Keratinocyte (primary cell): Measurements from ENCODE around the gene SSB. TPM values are rescaled to one million over a fixed set of nuclear protein-coding genes. Genes with fewer than 3 reads are reported as not detected.

Experiments
- DNase-seq: peaks from one replicate; pipeline ENCODE4 v3.0.0-alpha.2; 2011; ENCODE audit warnings: low read depth, missing footprints, low spot score
- FAIRE-seq: peaks from 2 replicates; lab custom pipeline; 2011; peaks lifted over from hg19 to GRCh38; lab: Jason Lieb, UNC
- H2AFZ ChIP-seq: 2 replicates; pipeline ENCODE4 v1.6.0; 2012; ENCODE audit warnings: low read length, control low read depth, inconsistent platforms; ENCODE audit not compliant: control insufficient read depth
- H3K27ac ChIP-seq: 2 replicates; pipeline ENCODE4 v1.5.1; 2011; ENCODE audit warnings: low read length; ENCODE audit not compliant: control insufficient read depth, insufficient read depth
- H3K27me3 ChIP-seq: 3 replicates; pipeline ENCODE4 v1.6.0; 2011; ENCODE audit warnings: low read length; ENCODE audit not compliant: control insufficient read depth, insufficient read depth; ENCODE audit errors: extremely low read depth
- H3K36me3 ChIP-seq, 2 experiments: 2 replicates in 1 of 2; 3 replicates in 1 of 2; pipeline ENCODE4 v1.5.1; 2011; ENCODE audit warnings: low read length in 2 of 2, mild to moderate bottlenecking in 1 of 2; ENCODE audit not compliant: control insufficient read depth in 2 of 2, insufficient read depth in 2 of 2; ENCODE audit errors: extremely low read depth in 1 of 2
- H3K4me1 ChIP-seq: 3 replicates; pipeline ENCODE4 v1.5.1; 2011; ENCODE audit warnings: low read length; ENCODE audit not compliant: control insufficient read depth, insufficient read depth; ENCODE audit errors: extremely low read depth
- H3K4me2 ChIP-seq: 3 replicates; pipeline ENCODE4 v1.6.0; 2011; ENCODE audit warnings: low read depth, low read length; ENCODE audit not compliant: control insufficient read depth, insufficient read depth; ENCODE audit errors: extremely low read depth
- H3K4me3 ChIP-seq, 3 experiments: fragments of 200-600 bp in 1 of 3; sonication (generic) in 1 of 3; 2 replicates in 2 of 3; 3 replicates in 1 of 3; pipeline ENCODE4 v1.5.1; 2011 to 2016; ENCODE audit warnings: low read length in 3 of 3, mild to moderate bottlenecking in 3 of 3, control low read depth in 2 of 3, inconsistent platforms in 1 of 3, low read depth in 1 of 3, mixed read lengths in 1 of 3, mixed run types in 1 of 3, moderate library complexity in 1 of 3; ENCODE audit not compliant: control insufficient read depth in 2 of 3, insufficient read depth in 2 of 3; ENCODE audit errors: extremely low read depth in 1 of 3
- H3K79me2 ChIP-seq: 2 replicates; pipeline ENCODE4 v1.6.0; 2012; ENCODE audit warnings: low read length; ENCODE audit not compliant: control insufficient read depth, insufficient read depth
- H3K9ac ChIP-seq: 3 replicates; pipeline ENCODE4 v1.6.0; 2011; ENCODE audit warnings: low read length; ENCODE audit not compliant: control insufficient read depth, insufficient read depth; ENCODE audit errors: extremely low read depth
- H3K9me1 ChIP-seq: 3 replicates; pipeline ENCODE4 v1.6.0; 2011; ENCODE audit warnings: low read length; ENCODE audit not compliant: control insufficient read depth, insufficient read depth; ENCODE audit errors: extremely low read depth
- H3K9me3 ChIP-seq: 2 replicates; pipeline ENCODE4 v1.5.1; 2012; ENCODE audit warnings: low read depth, low read length; ENCODE audit not compliant: control insufficient read depth
- H4K20me1 ChIP-seq: 3 replicates; pipeline ENCODE4 v1.6.0; 2011; ENCODE audit warnings: low read length; ENCODE audit not compliant: control insufficient read depth, insufficient read depth; ENCODE audit errors: extremely low read depth
- CTCF ChIP-seq, 3 experiments: IDR thresholded peaks in 1 of 3; conservative IDR thresholded peaks in 1 of 3; optimal IDR thresholded peaks in 1 of 3; 2 replicates in 2 of 3; 3 replicates in 1 of 3; pipeline versions ENCODE3 to v1.5.1; 2011; ENCODE audit warnings: low read length in 3 of 3, mild to moderate bottlenecking in 3 of 3, moderate library complexity in 2 of 3, control low read depth in 1 of 3, inconsistent platforms in 1 of 3; ENCODE audit not compliant: insufficient read depth in 2 of 3; ENCODE audit errors: extremely low read depth in 1 of 3
- EZH2 ChIP-seq: IDR thresholded peaks from one replicate; pipeline ENCODE4 v1.6.1; 2012; ENCODE audit warnings: inconsistent platforms, mild to moderate bottlenecking, low read length, moderate library complexity
- dilution Hi-C: fragments of 300-500 bp; cut with MboI; formaldehyde crosslinking; loops from one replicate; pipeline ENCODE4 v1.7.0; 2020; ENCODE audit warnings: low sequenced_read_pairs; ENCODE audit not compliant: extremely low pct_ligation_motif_present
- polyA plus RNA-seq, 5 experiments: library from polyadenylated mRNA; depleted of rRNA in 3 of 5; stranded (reverse) in 3 of 5; stranded (forward) in 1 of 5; unstranded in 1 of 5; fragments of >200 nt; gene quantifications; 1 replicate in 1 of 5; 2 replicates in 3 of 5; 3 replicates in 1 of 5; pipeline versions ENCODE4 v1.2.1 to v1.2.3, GENCODE V29; 2011 to 2012; ENCODE audit warnings: missing spikeins in 2 of 5, low read depth in 1 of 5, low replicate concordance in 1 of 5

The SSB gene
- polyA plus RNA-seq, 1 donor (not counting 4 experiments of a cell fraction or from before 2014, with no cell fraction given) = 149 TPM

DNA sequence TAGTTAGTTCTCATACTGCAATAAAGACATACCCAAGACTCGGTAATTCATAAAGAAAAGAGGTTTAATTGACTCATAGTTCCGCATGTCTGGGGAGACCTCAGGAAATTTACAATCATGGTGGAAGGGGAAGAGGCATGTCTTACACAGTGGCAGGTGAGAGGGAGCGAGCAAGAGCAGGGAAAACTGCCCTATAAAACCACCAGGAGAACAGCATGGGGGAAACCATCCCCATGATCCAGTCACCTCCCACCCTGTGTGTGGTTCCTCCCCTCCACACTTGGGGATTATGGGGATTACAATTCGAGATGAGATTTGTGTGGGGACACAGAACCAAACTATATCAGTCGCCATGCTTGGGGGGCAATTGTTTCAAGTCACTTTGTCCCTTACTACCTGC is 1.1 kb upstream of the SSB start:
- no peak for FAIRE-seq
- dilution Hi-C loops = no loop called here
- H4K20me1 ChIP-seq = no peaks in the 10 kb centered on the region

DNA sequence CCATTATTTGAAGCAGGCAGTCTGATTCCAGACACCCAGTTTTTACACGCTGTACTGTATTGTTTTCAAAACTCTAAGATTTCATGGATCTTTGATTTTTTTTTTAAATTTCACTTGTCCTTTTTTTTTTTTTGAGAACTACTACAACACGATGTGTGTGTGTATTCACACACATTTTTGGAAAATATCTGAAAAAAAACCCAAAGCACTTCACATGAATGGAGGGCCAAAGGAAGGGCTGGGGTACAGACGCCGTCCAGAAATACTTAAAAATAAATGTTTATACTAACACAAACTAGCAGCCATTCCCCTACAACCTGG is 314 bp upstream of the SSB start:
- DNase-seq (no peak), FAIRE-seq (no peak)
- H3K4me3 ChIP-seq = peak overlapping the region; percentile 74 to 99 (median 97)
- H3K4me1 ChIP-seq = peaks cover 3% of the 10 kb centered on the region
- peak overlapping the region; percentile 93 for H2AFZ ChIP-seq
- dilution Hi-C loops = no loop called here
- H4K20me1 ChIP-seq = no peaks in the 10 kb centered on the region
- H3K9me1 ChIP-seq = no peaks in the 10 kb centered on the region
- H3K36me3 ChIP-seq = peaks cover 4 to 5% of the 10 kb centered on the region in 2 experiments
- H3K9me3 ChIP-seq = peaks cover 2% of the 10 kb centered on the region
- TF ChIP-seq EZH2 (no peak), CTCF (optimal IDR thresholded peaks at IDR 0.05 in 1 of 3, IDR thresholded peaks at IDR 0.05 in 1 of 3, conservative IDR thresholded peaks at IDR 0.05 in 1 of 3; ENCODE audit: extremely low read depth in 1 of 3, insufficient read depth in 2 of 3, low read length in 3 of 3) (no peak)
- peaks cover 40% of the 10 kb centered on the region for H3K79me2 ChIP-seq
- H3K9ac ChIP-seq = peak overlapping the region; percentile 93
- H3K4me2 ChIP-seq = peak overlapping the region; percentile 94
- no peaks in the 10 kb centered on the region for H3K27me3 ChIP-seq
- H3K27ac ChIP-seq = peak overlapping the region; percentile 87

More for the DNA sequence above, 1.1 kb upstream of the SSB start:
- Histone ChIP-seq H2AFZ (no peak overlapping the region), H3K9me1 (no peaks in the 10 kb centered on the region), H3K27ac (no peak overlapping the region), H3K9ac (no peak overlapping the region), H3K4me1 (peaks cover 3% of the 10 kb centered on the region), H3K4me3 (no peak overlapping the region), H3K9me3 (peaks cover 2% of the 10 kb centered on the region), H3K4me2 (no peak overlapping the region), H3K27me3 (no peaks in the 10 kb centered on the region), H3K36me3 (peaks cover 4 to 5% of the 10 kb centered on the region in 2 experiments), H3K79me2 (peaks cover 32% of the 10 kb centered on the region)
- no peak for DNase-seq
- no peak for TF ChIP-seq EZH2

DNA sequence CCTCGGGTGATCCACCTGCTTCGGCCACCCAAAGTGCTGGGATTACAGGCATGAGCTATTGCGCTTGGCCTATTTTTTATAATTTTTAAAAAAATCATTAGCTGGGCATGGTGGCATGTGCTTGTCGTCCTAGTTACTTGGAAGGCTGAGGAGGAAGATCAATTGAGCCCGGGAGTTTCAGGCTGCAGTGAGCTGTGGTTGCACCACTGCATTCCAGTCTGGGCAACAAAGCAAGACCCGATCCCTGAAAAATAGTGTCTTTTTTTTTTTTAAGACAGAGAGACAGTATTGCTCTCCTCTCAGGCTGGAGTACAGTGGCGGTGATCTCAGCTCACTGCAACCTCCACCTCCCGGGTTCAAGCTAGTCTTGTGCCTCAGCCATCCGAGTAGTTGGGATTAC is 4.8 kb downstream of the SSB start:
- no peak for TF ChIP-seq EZH2
- dilution Hi-C loops = no loop called here
- Histone ChIP-seq H3K4me2 (no peak overlapping the region), H3K9ac (no peak overlapping the region), H3K27me3 (no peaks in the 10 kb centered on the region), H3K9me1 (no peaks in the 10 kb centered on the region), H3K36me3 (peaks cover 5 to 17% of the 10 kb centered on the region in 2 experiments), H3K4me3 (no peak overlapping the region), H4K20me1 (no peaks in the 10 kb centered on the region), H2AFZ (no peak overlapping the region), H3K27ac (no peak overlapping the region), H3K4me1 (peaks cover 3% of the 10 kb centered on the region), H3K9me3 (no peaks in the 10 kb centered on the region), H3K79me2 (peaks cover 46% of the 10 kb centered on the region)
- FAIRE-seq (no peak), DNase-seq (no peak)
